BJ (cell line): Measurements from ENCODE around the gene INPP5A. TPM values are rescaled to one million over a fixed set of nuclear protein-coding genes. Genes with fewer than 3 reads are reported as not detected.

Experiments
- CTCF ChIA-PET: fragments of 350-600 bp; formaldehyde crosslinking; extraction: SDS; loops from one replicate; lab custom pipeline; 2021; ENCODE audit warnings: antibody characterized with exemption, inconsistent platforms; lab: Yijun Ruan, JAX
- POLR2A ChIA-PET: fragments of 300-600 bp; sonication (Branson Sonifier 250); formaldehyde crosslinking; extraction: SDS; loops from one replicate; lab custom pipeline; 2021; ENCODE audit warnings: antibody characterized with exemption; lab: Charles Lee
- DNase-seq: peaks from one replicate; pipeline ENCODE4 v3.0.0-alpha.2; 2011; ENCODE audit warnings: low read depth
- H3K27me3 ChIP-seq: 2 replicates; pipeline ENCODE4 v1.6.0; 2011; ENCODE audit warnings: low read length; ENCODE audit not compliant: control insufficient read depth, insufficient read depth
- H3K36me3 ChIP-seq: 2 replicates; pipeline ENCODE4 v1.5.1; 2011; ENCODE audit warnings: low read length; ENCODE audit not compliant: control insufficient read depth, insufficient read depth
- H3K4me3 ChIP-seq: 2 replicates; pipeline ENCODE4 v1.5.1; 2011; ENCODE audit warnings: low read depth, mild to moderate bottlenecking, control low read depth, low read length
- polyA plus RNA-seq: library from polyadenylated mRNA; depleted of rRNA; stranded (reverse); fragments of >200 nt; gene quantifications from 2 replicates; pipeline ENCODE4 v1.2.3, GENCODE V29; 2011
- TF ChIP-seq, protein P1 (sequence below): IDR thresholded peaks from 2 replicates; pipeline ENCODE4 v1.5.1; 2011; ENCODE audit warnings: low read depth, mild to moderate bottlenecking, control low read depth, inconsistent platforms, low read length, moderate library complexity; ENCODE audit not compliant: insufficient read depth

The INPP5A gene
- polyA plus RNA-seq, 1 experiment = 60.1 TPM

DNA sequence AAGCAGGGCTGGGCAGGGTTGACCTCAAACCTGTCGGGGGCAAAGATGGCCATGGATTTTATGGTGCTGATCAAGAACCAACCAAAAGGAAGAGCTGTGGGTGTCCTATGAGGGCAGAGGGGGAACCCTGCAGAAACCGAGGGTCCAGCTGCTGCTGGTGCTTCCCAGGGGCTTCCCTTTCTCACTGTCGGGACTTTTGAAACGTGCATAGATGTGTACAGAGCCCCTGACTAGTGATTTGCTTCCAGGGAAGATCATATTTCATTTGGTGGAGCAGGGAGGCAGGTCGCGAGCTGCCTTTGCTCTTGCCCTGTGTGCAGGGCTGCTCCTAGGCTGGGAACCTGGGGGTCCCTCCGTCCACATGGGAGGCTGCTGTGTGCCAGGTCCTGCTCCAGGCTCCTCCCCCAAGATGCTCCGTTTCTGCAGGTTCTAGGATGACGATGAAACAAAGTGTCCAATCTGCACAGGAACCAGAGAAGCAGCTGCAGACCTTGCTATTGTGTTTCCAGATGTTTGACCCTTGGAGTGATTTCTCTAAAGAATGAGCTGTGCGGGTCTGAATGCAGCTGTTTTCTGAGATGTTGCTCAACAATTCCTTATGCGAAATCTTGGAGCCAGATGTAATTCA, 9.4 kb upstream of the INPP5A start:
- Histone ChIP-seq H3K4me3 (no peak overlapping the region), H3K36me3 (no peaks in the 10 kb centered on the region), H3K27me3 (no peaks in the 10 kb centered on the region)
- no peak for DNase-seq
- CTCF ChIA-PET = interaction anchor here (0.9 kb wide), 1 partner anchor 69 kb away, joined by 3 read pairs; no protein-coding TSS in a partner anchor
- TF ChIP-seq, protein P1, sequence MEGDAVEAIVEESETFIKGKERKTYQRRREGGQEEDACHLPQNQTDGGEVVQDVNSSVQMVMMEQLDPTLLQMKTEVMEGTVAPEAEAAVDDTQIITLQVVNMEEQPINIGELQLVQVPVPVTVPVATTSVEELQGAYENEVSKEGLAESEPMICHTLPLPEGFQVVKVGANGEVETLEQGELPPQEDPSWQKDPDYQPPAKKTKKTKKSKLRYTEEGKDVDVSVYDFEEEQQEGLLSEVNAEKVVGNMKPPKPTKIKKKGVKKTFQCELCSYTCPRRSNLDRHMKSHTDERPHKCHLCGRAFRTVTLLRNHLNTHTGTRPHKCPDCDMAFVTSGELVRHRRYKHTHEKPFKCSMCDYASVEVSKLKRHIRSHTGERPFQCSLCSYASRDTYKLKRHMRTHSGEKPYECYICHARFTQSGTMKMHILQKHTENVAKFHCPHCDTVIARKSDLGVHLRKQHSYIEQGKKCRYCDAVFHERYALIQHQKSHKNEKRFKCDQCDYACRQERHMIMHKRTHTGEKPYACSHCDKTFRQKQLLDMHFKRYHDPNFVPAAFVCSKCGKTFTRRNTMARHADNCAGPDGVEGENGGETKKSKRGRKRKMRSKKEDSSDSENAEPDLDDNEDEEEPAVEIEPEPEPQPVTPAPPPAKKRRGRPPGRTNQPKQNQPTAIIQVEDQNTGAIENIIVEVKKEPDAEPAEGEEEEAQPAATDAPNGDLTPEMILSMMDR = no peak
- POLR2A ChIA-PET = no interaction called here

DNA sequence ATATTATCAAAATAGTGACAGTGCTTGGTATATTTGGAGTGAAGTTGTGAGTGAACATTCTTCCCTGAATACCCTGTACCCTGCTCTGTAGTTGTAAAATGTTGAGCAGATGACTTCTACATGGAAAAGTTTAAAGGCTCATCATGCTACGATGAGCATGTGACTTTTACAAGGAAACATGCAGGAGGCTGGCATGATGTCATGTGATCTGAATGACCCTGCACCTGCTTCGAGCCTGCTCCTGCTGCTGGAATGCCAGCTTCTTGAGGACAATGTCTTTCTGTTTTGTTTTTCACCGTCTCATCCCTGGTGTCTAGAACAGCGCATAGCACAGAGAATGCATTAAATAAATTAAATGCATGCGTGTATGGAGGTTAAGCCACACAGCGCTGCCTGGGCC, 5.4 kb upstream of the INPP5A start:
- POLR2A ChIA-PET = no interaction called here
- TF ChIP-seq, protein P1 = no peak
- H3K27me3 ChIP-seq = no peaks in the 10 kb centered on the region
- CTCF ChIA-PET = interaction anchor here (1.9 kb wide), 1 partner anchor 73 kb away, joined by 9 read pairs; no protein-coding TSS in a partner anchor
- no peak overlapping the region for H3K4me3 ChIP-seq
- DNase-seq = no peak
- no peaks in the 10 kb centered on the region for H3K36me3 ChIP-seq

GRCh38 chr10:132532749-132533560, 4.6 kb upstream of the INPP5A start:
- DNase-seq = peak; percentile 98
- Histone ChIP-seq H3K27me3 (no peaks in the 10 kb centered on the region), H3K4me3 (no peak overlapping the region), H3K36me3 (no peaks in the 10 kb centered on the region)
- CTCF ChIA-PET = interaction anchor here (1.9 kb wide), 1 partner anchor 74 kb away, joined by 9 read pairs; no protein-coding TSS in a partner anchor
- TF ChIP-seq, protein P1 = no peak
- POLR2A ChIA-PET = no interaction called here

- POLR2A ChIA-PET = no interaction called here
- TF ChIP-seq, protein P1 = no peak
- H3K4me3 ChIP-seq = no peak overlapping the region
- CTCF ChIA-PET = no interaction called here
- H3K36me3 ChIP-seq = no peaks in the 10 kb centered on the region
- no peaks in the 10 kb centered on the region for H3K27me3 ChIP-seq
- no peak for DNase-seq
These were observed 3.9 kb upstream of the INPP5A start for GRCh38 chr10:132533571-132534260.

GRCh38 chr10:132534391-132535064, 3.1 kb upstream of the INPP5A start:
- CTCF ChIA-PET = no interaction called here
- Histone ChIP-seq H3K36me3 (no peaks in the 10 kb centered on the region), H3K4me3 (no peak overlapping the region), H3K27me3 (no peaks in the 10 kb centered on the region)
- TF ChIP-seq, protein P1 = no peak
- POLR2A ChIA-PET = no interaction called here
- DNase-seq = no peak
